HL-60 (cell line): Measurements from ENCODE around the gene WNT7B.

Experiments
- DNase-seq, 2 experiments: peaks; one replicate each; pipeline ENCODE4 v3.0.0-alpha.2; 2010 to 2020; ENCODE audit warnings: low read depth in 1 of 2, low spot score in 1 of 2
- H3K27ac ChIP-seq: fragments of 250-450 bp; sonication (Bioruptor Pico); replicated peaks from 2 replicates; pipeline ENCODE4 v1.5.1; 2020; ENCODE audit warnings: mild to moderate bottlenecking, moderate library complexity
- H3K27me3 ChIP-seq: fragments of 250-450 bp; sonication (Bioruptor Pico); 2 replicates; pipeline ENCODE4 v1.5.1; 2021; ENCODE audit warnings: mild to moderate bottlenecking, moderate library complexity; ENCODE audit not compliant: insufficient read depth, poor library complexity, severe bottlenecking
- H3K4me3 ChIP-seq: replicated peaks from 2 replicates; pipeline ENCODE4 v1.5.1; 2011; ENCODE audit warnings: mild to moderate bottlenecking, control low read depth, low read length; ENCODE audit not compliant: insufficient read depth
- GABPA ChIP-seq: IDR thresholded peaks from 2 replicates; pipeline ENCODE4 v1.6.1; 2012; ENCODE audit warnings: low read depth
- POLR2AphosphoS5 ChIP-seq: IDR thresholded peaks from 2 replicates; pipeline ENCODE4 v1.6.1; 2012; ENCODE audit warnings: low read depth
- REST ChIP-seq: IDR thresholded peaks from 2 replicates; pipeline ENCODE4 v1.6.1; 2012; ENCODE audit warnings: low read depth; ENCODE audit not compliant: insufficient replicate concordance
- SPI1 ChIP-seq: IDR thresholded peaks from 2 replicates; pipeline ENCODE4 v1.6.1; 2012; ENCODE audit warnings: low read depth, mild to moderate bottlenecking, borderline replicate concordance
- TF ChIP-seq, protein P1 (sequence below): IDR thresholded peaks from one replicate; pipeline ENCODE4 v1.5.1; 2011; ENCODE audit warnings: low read length, control low read depth, inconsistent platforms; ENCODE audit not compliant: insufficient read depth

WNT7B gene

GRCh38 chr22:45980268-45980570, 3.3 kb upstream of the WNT7B start:
- Histone ChIP-seq H3K4me3 (no peak overlapping the region), H3K27ac (no peak overlapping the region), H3K27me3 (peaks cover 20% of the 10 kb centered on the region)
- TF ChIP-seq SPI1 (no peak), GABPA (no peak), REST (no peak), POLR2AphosphoS5 (no peak)
- TF ChIP-seq, protein P1, sequence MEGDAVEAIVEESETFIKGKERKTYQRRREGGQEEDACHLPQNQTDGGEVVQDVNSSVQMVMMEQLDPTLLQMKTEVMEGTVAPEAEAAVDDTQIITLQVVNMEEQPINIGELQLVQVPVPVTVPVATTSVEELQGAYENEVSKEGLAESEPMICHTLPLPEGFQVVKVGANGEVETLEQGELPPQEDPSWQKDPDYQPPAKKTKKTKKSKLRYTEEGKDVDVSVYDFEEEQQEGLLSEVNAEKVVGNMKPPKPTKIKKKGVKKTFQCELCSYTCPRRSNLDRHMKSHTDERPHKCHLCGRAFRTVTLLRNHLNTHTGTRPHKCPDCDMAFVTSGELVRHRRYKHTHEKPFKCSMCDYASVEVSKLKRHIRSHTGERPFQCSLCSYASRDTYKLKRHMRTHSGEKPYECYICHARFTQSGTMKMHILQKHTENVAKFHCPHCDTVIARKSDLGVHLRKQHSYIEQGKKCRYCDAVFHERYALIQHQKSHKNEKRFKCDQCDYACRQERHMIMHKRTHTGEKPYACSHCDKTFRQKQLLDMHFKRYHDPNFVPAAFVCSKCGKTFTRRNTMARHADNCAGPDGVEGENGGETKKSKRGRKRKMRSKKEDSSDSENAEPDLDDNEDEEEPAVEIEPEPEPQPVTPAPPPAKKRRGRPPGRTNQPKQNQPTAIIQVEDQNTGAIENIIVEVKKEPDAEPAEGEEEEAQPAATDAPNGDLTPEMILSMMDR = no peak
- no peak for DNase-seq

DNA sequence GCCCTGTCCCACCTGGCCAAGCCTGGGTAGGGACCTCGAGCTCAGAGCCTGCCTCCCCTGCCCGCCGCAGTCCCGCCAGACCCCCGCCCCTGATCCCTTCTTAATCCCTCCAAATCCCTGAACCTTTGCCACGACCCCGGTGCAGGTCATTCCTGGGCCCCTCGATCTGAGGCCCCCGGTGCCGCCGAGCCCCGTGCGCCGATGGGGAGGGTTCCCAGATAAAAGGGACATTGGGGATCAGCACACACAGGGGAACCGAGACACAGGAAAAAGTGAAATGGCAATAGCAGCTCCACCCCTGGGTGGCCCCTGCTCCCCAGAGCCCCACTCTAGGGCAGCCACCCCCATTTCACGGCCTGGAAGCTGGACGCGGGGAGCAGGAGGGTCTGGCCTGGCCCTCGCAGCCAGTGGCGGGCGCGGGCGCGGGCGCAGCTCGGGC, 1.3 kb upstream of the WNT7B start:
- Histone ChIP-seq H3K4me3 (no peak overlapping the region), H3K27ac (no peak overlapping the region), H3K27me3 (peaks cover 39% of the 10 kb centered on the region)
- TF ChIP-seq POLR2AphosphoS5 (no peak), GABPA (no peak), REST (no peak), SPI1 (no peak)
- TF ChIP-seq, protein P1 = no peak
- no peak for DNase-seq

- Histone ChIP-seq H3K27me3 (peaks cover 45% of the 10 kb centered on the region), H3K27ac (no peak overlapping the region), H3K4me3 (no peak overlapping the region)
- TF ChIP-seq, protein P1 = no peak
- no peak for TF ChIP-seq GABPA
- no peak for TF ChIP-seq REST
- no peak for TF ChIP-seq SPI1
- TF ChIP-seq POLR2AphosphoS5 = no peak
- no peak for DNase-seq
Measured at GRCh38 chr22:45977551-45978274, 751 bp upstream of the WNT7B start.
